Erythroblast (primary cell): ENCODE data around the gene AUTS2.

ENCODE experiments used
- GATA1 ChIP-seq: IDR thresholded peaks from 2 replicates; pipeline ENCODE4 v1.6.1; 2011; ENCODE audit warnings: low read depth, mild to moderate bottlenecking, control low read depth, low read length, moderate library complexity
- POLR2A ChIP-seq: IDR thresholded peaks from 2 replicates; pipeline ENCODE4 v1.6.1; 2011; ENCODE audit warnings: mild to moderate bottlenecking, low read length

GRCh38 chr7:69920797-69921196 lies 322.5 kb downstream of the AUTS2 start:
- TF ChIP-seq POLR2A (no peak), GATA1 (no peak)
